HG03457 (cell line): ENCODE measurements around the gene POLR3GL.
"Not testable (repeated sequence)": the region's sequence is repeated elsewhere in the genome, so short reads cannot be mapped to it uniquely, and the experiment has no call there.

Experiments used
- ATAC-seq: cut with Tn5 transposase; IDR thresholded peaks from one replicate; pipeline ENCODE4 v1.9.1; 2021; ENCODE audit warnings: moderate number of reproducible peaks; ENCODE audit not compliant: unreplicated experiment

POLR3GL gene

DNA sequence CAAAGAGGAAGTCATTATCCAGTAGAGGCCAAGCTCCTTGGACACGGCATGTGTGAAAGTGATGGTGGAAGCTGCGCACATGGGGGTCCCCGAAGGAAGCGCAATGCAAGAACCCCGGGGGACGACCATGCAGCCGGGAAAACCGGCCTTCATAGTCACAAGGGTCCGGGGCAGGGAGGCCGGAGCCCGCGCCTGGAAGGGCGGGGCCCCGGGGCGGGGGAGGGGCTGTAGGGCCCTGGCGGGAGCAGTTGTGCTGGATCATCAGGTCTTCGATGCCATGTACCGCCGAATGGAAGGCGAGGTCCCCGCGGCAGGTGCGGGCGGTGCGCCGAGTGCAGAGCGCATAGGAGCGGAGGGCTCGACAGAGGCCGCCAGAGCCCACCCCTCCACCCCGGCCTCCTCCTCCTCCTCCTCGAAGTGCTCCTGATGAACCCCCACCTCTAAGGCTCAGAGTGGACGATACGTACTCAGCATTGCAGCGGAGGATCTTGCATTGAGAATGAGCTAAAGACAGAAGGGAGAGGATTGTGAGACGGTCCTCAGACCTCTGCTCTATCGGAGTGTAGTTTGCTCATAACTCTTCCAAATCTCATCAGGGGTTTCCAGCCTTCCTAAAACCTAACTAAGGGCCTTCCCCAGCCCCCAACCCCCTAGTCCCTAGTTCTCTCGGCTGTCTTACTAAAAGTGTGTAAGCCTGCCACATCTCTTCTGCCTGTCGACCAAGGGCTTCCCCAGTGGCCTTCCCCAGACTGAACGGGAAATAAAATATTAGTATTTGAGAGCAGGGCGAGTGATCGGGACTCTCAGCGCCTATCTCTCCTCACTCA lies 55.0 kb downstream of the POLR3GL start:
- ATAC-seq = no peak

GRCh38 chr1:146020058-146021049 lies 55.9 kb downstream of the POLR3GL start:
- ATAC-seq = no peak

- ATAC-seq = no peak
Measured at GRCh38 chr1:146021050-146021445, 56.6 kb downstream of the POLR3GL start.

DNA sequence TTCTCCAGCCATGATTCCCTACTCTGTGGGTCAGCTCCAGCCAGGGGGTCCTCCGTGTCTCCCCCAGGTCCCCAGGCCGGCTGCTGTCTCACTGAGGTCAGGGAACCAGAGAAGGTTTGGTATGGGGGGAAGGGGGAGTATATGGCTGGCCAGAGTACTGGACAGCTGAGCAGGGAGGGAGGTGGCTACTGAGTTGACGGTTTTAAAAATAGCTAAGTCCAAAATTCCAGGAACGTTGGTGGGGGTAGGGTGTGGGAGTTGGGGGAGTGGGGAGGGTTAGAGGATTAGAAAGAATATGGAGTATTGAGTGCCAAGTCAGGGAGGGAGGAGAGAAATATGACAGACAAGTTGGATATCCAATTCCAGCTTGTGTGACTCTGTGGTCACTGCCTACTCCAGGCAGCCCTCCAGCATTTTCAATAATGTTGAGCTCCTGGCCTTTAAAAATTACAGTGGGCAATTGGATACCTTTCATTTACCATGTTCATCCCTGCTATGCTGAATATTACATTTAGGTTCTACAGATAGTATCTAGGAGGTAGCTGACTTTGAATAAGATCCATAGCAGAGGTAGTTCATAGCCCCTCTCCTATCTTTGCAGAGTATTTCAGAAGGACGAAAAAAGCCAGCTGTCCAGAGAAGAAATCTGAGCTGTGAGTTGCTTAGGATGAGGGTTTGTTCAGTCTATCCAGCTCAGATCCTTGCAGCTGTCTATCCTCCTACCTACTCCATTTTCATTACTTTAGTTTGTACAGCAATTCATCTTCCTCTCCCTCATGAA lies 57.3 kb downstream of the POLR3GL start, which contains the start of gene HJV:
Gene HJV, minus strand, starts transcription at position 114 of the 781 bp plus-strand sequence. CDS start 1,504 bp downstream, outside the sequence.
- no peak for ATAC-seq

- ATAC-seq = no peak
Measured at GRCh38 chr1:146022403-146023127, 58.1 kb downstream of the POLR3GL start.

GRCh38 chr1:146025787-146026495 lies 61.5 kb downstream of the POLR3GL start:
- ATAC-seq = not testable (repeated sequence)

GRCh38 chr1:146026650-146027049 lies 62.2 kb downstream of the POLR3GL start:
- ATAC-seq = not testable (repeated sequence)
